Mesendoderm (in vitro differentiated cells): Measurements from ENCODE around the gene LEFTY1.
A peak's percentile ranks its signal among the peaks of the same experiment; 100 is the strongest.

Source experiments
- DNase-seq: peaks from one replicate; pipeline ENCODE4 v3.0.0; 2013
- H2AK5ac ChIP-seq: 2 replicates; pipeline ENCODE4 v1.6.1; 2013; ENCODE audit warnings: low read length, inconsistent platforms
- H2BK120ac ChIP-seq: 2 replicates; pipeline ENCODE4 v1.6.1; 2013; ENCODE audit warnings: low read depth, mild to moderate bottlenecking, low read length, moderate library complexity, mixed read lengths
- H2BK15ac ChIP-seq: replicated peaks from 2 replicates; pipeline ENCODE4 v1.6.1; 2013; ENCODE audit warnings: low read depth, mild to moderate bottlenecking, moderate library complexity
- H2BK5ac ChIP-seq: 2 replicates; pipeline ENCODE4 v1.6.1; 2013; ENCODE audit warnings: low read length, inconsistent platforms
- H3K18ac ChIP-seq: 2 replicates; pipeline ENCODE4 v1.6.1; 2013; ENCODE audit warnings: mild to moderate bottlenecking, low read length, mixed read lengths
- H3K23ac ChIP-seq: one replicate; pipeline ENCODE4 v1.6.1; 2013; ENCODE audit warnings: low read length
- H3K27ac ChIP-seq: 2 replicates; pipeline ENCODE4 v1.5.1; 2013; ENCODE audit warnings: low read depth, mild to moderate bottlenecking, inconsistent platforms, low read length, moderate library complexity
- H3K27me3 ChIP-seq: 2 replicates; pipeline ENCODE4 v1.6.1; 2013; ENCODE audit warnings: low read length, control low read depth, mild to moderate bottlenecking, inconsistent platforms; ENCODE audit not compliant: insufficient read depth, poor library complexity
- H3K36me3 ChIP-seq: 2 replicates; pipeline ENCODE4 v1.6.1; 2013; ENCODE audit warnings: low read length, inconsistent platforms; ENCODE audit not compliant: control insufficient read depth, insufficient read depth
- H3K4ac ChIP-seq: one replicate; pipeline ENCODE4 v1.6.1; 2013; ENCODE audit warnings: low read depth, mild to moderate bottlenecking, low read length, moderate library complexity
- H3K4me1 ChIP-seq: 2 replicates; pipeline ENCODE4 v1.6.1; 2013; ENCODE audit warnings: low read depth, low read length, inconsistent platforms; ENCODE audit not compliant: control insufficient read depth
- H3K4me2 ChIP-seq: 2 replicates; pipeline ENCODE4 v1.6.1; 2013; ENCODE audit warnings: low read length
- H3K4me3 ChIP-seq: 2 replicates; pipeline ENCODE4 v1.5.1; 2013; ENCODE audit warnings: mild to moderate bottlenecking, low read length
- H3K56ac ChIP-seq: one replicate; pipeline ENCODE4 v1.6.1; 2013; ENCODE audit warnings: low read length
- H3K79me1 ChIP-seq: 2 replicates; pipeline ENCODE4 v1.6.1; 2013; ENCODE audit warnings: low read length, inconsistent platforms
- H3K79me2 ChIP-seq: 2 replicates; pipeline ENCODE4 v1.6.1; 2013; ENCODE audit warnings: mild to moderate bottlenecking, low read length; ENCODE audit not compliant: control insufficient read depth, insufficient read depth
- H3K9ac ChIP-seq: 2 replicates; pipeline ENCODE4 v1.6.1; 2013; ENCODE audit warnings: low read length, inconsistent platforms
- H4K5ac ChIP-seq: one replicate; pipeline ENCODE4 v1.6.1; 2013; ENCODE audit warnings: low read length
- H4K8ac ChIP-seq: one replicate; pipeline ENCODE4 v1.6.1; 2013; ENCODE audit warnings: low read depth, mild to moderate bottlenecking, control low read depth, low read length, moderate library complexity
- WGBS: extraction: QIAGEN DNeasy Blood & Tissue Kit; methylation state at CpG from one replicate; pipeline ENCODE4 v1.1.7; 2013; ENCODE audit warnings: low lambda C conversion rate, missing lambda C conversion rate; ENCODE audit not compliant: insufficient coverage; ENCODE audit errors: extremely low coverage; 5-methylcytosine and 5-hydroxymethylcytosine counted together

Gene LEFTY1

GRCh38 chr1:225883616-225884265 is 5.2 kb downstream of the LEFTY1 start:
- WGBS = no CpG with 5 or more reads among the region's 11 CpGs
- Histone ChIP-seq H3K18ac (no peak overlapping the region), H2BK5ac (no peak overlapping the region), H3K4me2 (no peak overlapping the region), H3K4me1 (peaks cover 5% of the 10 kb centered on the region), H3K27ac (no peak overlapping the region), H3K79me2 (peaks cover 18% of the 10 kb centered on the region), H3K56ac (peak overlapping the region; percentile 53), H2BK120ac (no peak overlapping the region), H3K9ac (no peak overlapping the region), H4K8ac (no peak overlapping the region), H2AK5ac (peak overlapping the region; percentile 81), H3K23ac (no peak overlapping the region), H3K79me1 (peaks cover 13% of the 10 kb centered on the region), H3K4me3 (no peak overlapping the region), H3K36me3 (peaks cover 1% of the 10 kb centered on the region), H3K4ac (no peak overlapping the region), H4K5ac (no peak overlapping the region), H3K27me3 (no peaks in the 10 kb centered on the region), H2BK15ac (no peak overlapping the region)
- DNase-seq = no peak

GRCh38 chr1:225882694-225883615 is 6.0 kb downstream of the LEFTY1 start:
- H3K18ac ChIP-seq = peak overlapping the region; percentile 86
- H4K8ac ChIP-seq = peak overlapping the region; percentile 60
- H4K5ac ChIP-seq = no peak overlapping the region
- WGBS = no CpG with 5 or more reads among the region's 63 CpGs
- peaks cover 19% of the 10 kb centered on the region for H3K79me2 ChIP-seq
- H3K36me3 ChIP-seq = peaks cover 1% of the 10 kb centered on the region
- H3K27me3 ChIP-seq = no peaks in the 10 kb centered on the region
- peak overlapping the region; percentile 65 for H3K4me2 ChIP-seq
- H3K56ac ChIP-seq = peak overlapping the region; percentile 71
- DNase-seq = peak; percentile 61
- peak overlapping the region; percentile 12 for H3K4me3 ChIP-seq
- peak overlapping the region; percentile 74 for H3K4ac ChIP-seq
- H2BK120ac ChIP-seq = peak overlapping the region; percentile 49
- peak overlapping the region; percentile 66 for H3K9ac ChIP-seq
- H3K27ac ChIP-seq = peak overlapping the region; percentile 67
- H3K79me1 ChIP-seq = peaks cover 14% of the 10 kb centered on the region
- H2BK15ac ChIP-seq = no peak overlapping the region
- H3K23ac ChIP-seq = peak overlapping the region; percentile 7
- no peak overlapping the region for H2AK5ac ChIP-seq
- H2BK5ac ChIP-seq = peak overlapping the region; percentile 57
- peaks cover 5% of the 10 kb centered on the region for H3K4me1 ChIP-seq

- H3K79me2 ChIP-seq = peaks cover 19% of the 10 kb centered on the region
- H3K18ac ChIP-seq = peak within 1 kb of the TSS; percentile 88
- H3K79me1 ChIP-seq = peaks cover 17% of the 10 kb centered on the region
- peak within 1 kb of the TSS; percentile 67 for H3K27ac ChIP-seq
- peak within 1 kb of the TSS; percentile 34 for H3K4me3 ChIP-seq
- H2AK5ac ChIP-seq = peak within 1 kb of the TSS; percentile 33
- peak; percentile 93 for DNase-seq
- peak within 1 kb of the TSS; percentile 84 for H3K4me2 ChIP-seq
- peak within 1 kb of the TSS; percentile 60 for H4K8ac ChIP-seq
- H3K9ac ChIP-seq = peak within 1 kb of the TSS; percentile 71
- H3K27me3 ChIP-seq = no peaks in the 10 kb centered on the region
- no peak within 1 kb of the TSS for H4K5ac ChIP-seq
- WGBS = no CpG with 5 or more reads among the region's 64 CpGs
- peak within 1 kb of the TSS; percentile 74 for H3K4ac ChIP-seq
- peak within 1 kb of the TSS; percentile 56 for H2BK120ac ChIP-seq
- peak within 1 kb of the TSS; percentile 78 for H3K56ac ChIP-seq
- H3K36me3 ChIP-seq = peaks cover 1% of the 10 kb centered on the region
- peak within 1 kb of the TSS; percentile 75 for H3K23ac ChIP-seq
- no peak within 1 kb of the TSS for H2BK15ac ChIP-seq
- H2BK5ac ChIP-seq = peak within 1 kb of the TSS; percentile 69
- peaks cover 5% of the 10 kb centered on the region for H3K4me1 ChIP-seq
These were observed 6.8 kb downstream of the LEFTY1 start, which contains the start of gene TMEM63A for GRCh38 chr1:225881959-225882693. TSS of gene TMEM63A (minus strand) at chr1:225882380. CDS start at chr1:225877580, 4,800 bp downstream.

- peak overlapping the region; percentile 67 for H3K27ac ChIP-seq
These were observed 7.6 kb downstream of the LEFTY1 start for GRCh38 chr1:225881081-225881958.

GRCh38 chr1:225880636-225881035 is 8.3 kb downstream of the LEFTY1 start:
- Histone ChIP-seq H4K5ac (no peak overlapping the region), H3K4me2 (no peak overlapping the region), H3K4ac (no peak overlapping the region), H3K9ac (peak overlapping the region; percentile 71), H3K4me1 (peaks cover 5% of the 10 kb centered on the region), H2BK15ac (no peak overlapping the region), H2AK5ac (no peak overlapping the region), H3K4me3 (no peak overlapping the region), H3K79me2 (peaks cover 19% of the 10 kb centered on the region), H3K56ac (peak overlapping the region; percentile 78), H2BK5ac (no peak overlapping the region), H2BK120ac (no peak overlapping the region), H3K79me1 (peaks cover 18% of the 10 kb centered on the region), H3K18ac (no peak overlapping the region), H3K27me3 (no peaks in the 10 kb centered on the region), H3K36me3 (no peaks in the 10 kb centered on the region), H3K23ac (no peak overlapping the region), H3K27ac (no peak overlapping the region), H4K8ac (no peak overlapping the region)
- WGBS = no CpG with 5 or more reads among the region's 5 CpGs
- DNase-seq = no peak

More at GRCh38 chr1:225881081-225881958, 7.6 kb downstream of the LEFTY1 start:
- Histone ChIP-seq H3K27me3 (no peaks in the 10 kb centered on the region), H3K9ac (peak overlapping the region; percentile 71), H2AK5ac (peak overlapping the region; percentile 33), H3K23ac (peak overlapping the region; percentile 11), H3K79me2 (peaks cover 19% of the 10 kb centered on the region), H3K79me1 (peaks cover 18% of the 10 kb centered on the region), H3K4me2 (peak overlapping the region; percentile 84), H3K56ac (peak overlapping the region; percentile 78), H2BK120ac (peak overlapping the region; percentile 56), H4K8ac (peak overlapping the region; percentile 7), H3K18ac (peak overlapping the region; percentile 88), H3K4me3 (peak overlapping the region; percentile 34), H4K5ac (no peak overlapping the region), H2BK15ac (no peak overlapping the region), H2BK5ac (peak overlapping the region; percentile 69), H3K4ac (peak overlapping the region; percentile 70), H3K4me1 (peaks cover 5% of the 10 kb centered on the region), H3K36me3 (peaks cover 1% of the 10 kb centered on the region)
- WGBS = no CpG with 5 or more reads among the region's 25 CpGs
- DNase-seq = peak; percentile 79
